Measurements from ENCODE around the gene RAB40B. TPM values are rescaled to one million over a fixed set of nuclear protein-coding genes. Genes with fewer than 3 reads are reported as not detected.

The RAB40B gene
- total and polyA plus RNA-seq, 2 of the 13 experiments (the other 11 are each of a cell fraction or from before 2014, with no cell fraction given): 6.2 to 6.5 TPM

GRCh38 chr17:82648165-82648668 is 50.3 kb downstream of the RAB40B start, which contains the start of gene WDR45B (continued):
- TF ChIP-seq PRDM4 (CRISPR knock-in tag; IDR thresholded peaks at IDR 0.05; ENCODE audit: borderline replicate concordance): no peak; the same call in 1 of the 2 replicates
- peak; percentile 94 for TF ChIP-seq ZBTB38 (CRISPR knock-in tag; IDR thresholded peaks at IDR 0.05)
- TF ChIP-seq BRD4 (CRISPR knock-in tag; IDR thresholded peaks at IDR 0.05): peak; percentile 82; the same call in 1 of the 2 replicates
- no peak for TF ChIP-seq ZNF597 (CRISPR knock-in tag; IDR thresholded peaks at IDR 0.05)
- TF ChIP-seq TARDBP (CRISPR knock-in tag; IDR thresholded peaks at IDR 0.05): peak; percentile 94
- 0 out of 2 replicates have a peak, but pooled peaks have one; percentile 39 for TF ChIP-seq MTF2 (CRISPR knock-in tag; IDR thresholded peaks at IDR 0.05; ENCODE audit: borderline replicate concordance)
- TF ChIP-seq ZNF552 (CRISPR knock-in tag; IDR thresholded peaks at IDR 0.05; ENCODE audit: borderline replicate concordance): no peak
- TF ChIP-seq MEIS1 (CRISPR knock-in tag; IDR thresholded peaks at IDR 0.05; ENCODE audit: borderline replicate concordance): peak; percentile 64; the same call in 1 of the 2 replicates
- TF ChIP-seq PPARG (CRISPR knock-in tag; conservative IDR thresholded peaks at IDR 0.05): no peak; the same call in 1 of the 2 replicates
- TF ChIP-seq MAZ (IDR thresholded peaks at IDR 0.05; ENCODE audit: borderline replicate concordance, low read depth, low read length): no peak
- peak; percentile 94 for TF ChIP-seq MAZ (CRISPR knock-in tag; IDR thresholded peaks at IDR 0.05; ENCODE audit: low read depth)
- TF ChIP-seq NAIF1 (CRISPR knock-in tag; IDR thresholded peaks at IDR 0.05; ENCODE audit: borderline replicate concordance): no peak
- TF ChIP-seq KLF12 (CRISPR knock-in tag; IDR thresholded peaks at IDR 0.05; ENCODE audit: borderline replicate concordance): peak; percentile 54; the same call in 1 of the 2 replicates
- no peak for TF ChIP-seq CTCF (CRISPR knock-in tag; IDR thresholded peaks at IDR 0.05)
- no peak for TF ChIP-seq ZFP36 (IDR thresholded peaks at IDR 0.05; ENCODE audit: borderline replicate concordance, low read depth, low read length, partially characterized antibody)
- no peak for TF ChIP-seq ZNF549 (CRISPR knock-in tag; IDR thresholded peaks at IDR 0.05)
- TF ChIP-seq ZNF329 (CRISPR knock-in tag; IDR thresholded peaks at IDR 0.05; ENCODE audit: low read depth): peak; percentile 81; the same call in 1 of the 2 replicates
- TF ChIP-seq ETV6 (CRISPR knock-in tag; conservative IDR thresholded peaks at IDR 0.05): peak; percentile 94
- TF ChIP-seq ZNF766 (CRISPR knock-in tag; IDR thresholded peaks at IDR 0.05; ENCODE audit: borderline replicate concordance): peak; percentile 73; the same call in 1 of the 2 replicates
- TF ChIP-seq RAD21 (CRISPR knock-in tag; IDR thresholded peaks at IDR 0.05): peak; percentile 39
- peak; percentile 57; the same call in 1 of the 2 replicates for TF ChIP-seq IRF2 (CRISPR knock-in tag; IDR thresholded peaks at IDR 0.05)
- no peak; the same call in 1 of the 2 replicates for TF ChIP-seq MEF2D (CRISPR knock-in tag; IDR thresholded peaks at IDR 0.05)
- peak; percentile 77 for TF ChIP-seq HNRNPK (IDR thresholded peaks at IDR 0.05; ENCODE audit: low read depth, low read length, poor library complexity, severe bottlenecking)
- no peak for TF ChIP-seq NFE2 (CRISPR knock-in tag; IDR thresholded peaks at IDR 0.05)
- TF ChIP-seq ZNF24 (IDR thresholded peaks at IDR 0.05): no peak
- peak; percentile 91 for TF ChIP-seq PHF20 (CRISPR knock-in tag; IDR thresholded peaks at IDR 0.05)
- TF ChIP-seq SRSF1 (optimal IDR thresholded peaks at IDR 0.05; ENCODE audit: low read depth, low read length): peak; percentile 8
